ENCODE data around the gene IGHMBP2.

DNA sequence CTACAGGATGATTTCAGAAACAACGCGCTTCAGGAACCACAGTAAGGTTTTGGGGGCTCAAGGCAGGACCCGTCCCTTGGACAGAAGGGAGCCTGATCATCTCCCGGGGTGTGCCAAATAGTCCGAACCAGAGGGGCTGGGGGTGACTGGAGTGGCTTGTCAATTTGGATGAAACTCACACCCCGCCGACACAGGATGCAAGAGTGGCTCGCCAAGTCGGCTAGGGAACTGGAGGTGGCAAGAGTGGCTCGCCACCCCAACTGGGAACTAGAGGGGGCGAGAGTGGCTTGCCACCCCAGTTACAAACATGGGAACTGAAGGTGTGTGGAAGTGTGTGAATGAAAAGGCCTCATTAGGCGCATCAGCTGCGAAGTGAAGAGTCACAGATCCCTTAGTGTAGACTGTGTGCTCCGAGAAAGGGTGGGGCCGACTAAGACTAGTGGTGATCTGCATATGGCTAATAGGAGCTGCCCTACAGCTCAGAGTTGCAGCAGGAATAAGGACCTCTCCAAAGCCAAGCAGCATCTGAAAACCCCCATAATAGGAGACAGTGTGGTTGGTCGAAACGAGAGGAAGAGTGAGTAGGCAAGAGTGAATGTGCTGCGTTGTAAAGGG, 35.4 kb upstream of the IGHMBP2 start:
- TF ChIP-seq POLR2A (IDR thresholded peaks at IDR 0.05): no peak
- TF ChIP-seq, protein P1, sequence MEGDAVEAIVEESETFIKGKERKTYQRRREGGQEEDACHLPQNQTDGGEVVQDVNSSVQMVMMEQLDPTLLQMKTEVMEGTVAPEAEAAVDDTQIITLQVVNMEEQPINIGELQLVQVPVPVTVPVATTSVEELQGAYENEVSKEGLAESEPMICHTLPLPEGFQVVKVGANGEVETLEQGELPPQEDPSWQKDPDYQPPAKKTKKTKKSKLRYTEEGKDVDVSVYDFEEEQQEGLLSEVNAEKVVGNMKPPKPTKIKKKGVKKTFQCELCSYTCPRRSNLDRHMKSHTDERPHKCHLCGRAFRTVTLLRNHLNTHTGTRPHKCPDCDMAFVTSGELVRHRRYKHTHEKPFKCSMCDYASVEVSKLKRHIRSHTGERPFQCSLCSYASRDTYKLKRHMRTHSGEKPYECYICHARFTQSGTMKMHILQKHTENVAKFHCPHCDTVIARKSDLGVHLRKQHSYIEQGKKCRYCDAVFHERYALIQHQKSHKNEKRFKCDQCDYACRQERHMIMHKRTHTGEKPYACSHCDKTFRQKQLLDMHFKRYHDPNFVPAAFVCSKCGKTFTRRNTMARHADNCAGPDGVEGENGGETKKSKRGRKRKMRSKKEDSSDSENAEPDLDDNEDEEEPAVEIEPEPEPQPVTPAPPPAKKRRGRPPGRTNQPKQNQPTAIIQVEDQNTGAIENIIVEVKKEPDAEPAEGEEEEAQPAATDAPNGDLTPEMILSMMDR (IDR thresholded peaks at IDR 0.05 in 4 of 5, conservative IDR thresholded peaks at IDR 0.05 in 1 of 5): no peak

Data from gastrocnemius medialis (tissue), 4 donors.